Mucosa of descending colon (tissue), 3 donors: ENCODE data around the gene NBDY. TPM values are rescaled to one million over a fixed set of nuclear protein-coding genes. Genes with fewer than 3 reads are reported as not detected.
A peak's percentile ranks its signal among the peaks of the same experiment; 100 is the strongest.

Source experiments
- ATAC-seq: fragments of 200-7000 bp; cut with Tn5 transposase; one replicate; pipeline ENCODE4 v1.9.1; 2020; ENCODE audit warnings: mild to moderate bottlenecking, moderate library complexity
- DNase-seq, 3 donors: peaks; one replicate each; pipeline ENCODE4 v3.0.0-alpha.2; 2020
- H3K36me3 ChIP-seq: fragments of 200-600 bp; one replicate; pipeline ENCODE4 v1.8.0; 2021; ENCODE audit warnings: low read depth, mild to moderate bottlenecking
- H3K4me1 ChIP-seq: fragments of 200-600 bp; one replicate; pipeline ENCODE4 v1.8.0; 2021; ENCODE audit warnings: low read depth, mild to moderate bottlenecking
- H3K4me3 ChIP-seq: fragments of 200-600 bp; one replicate; pipeline ENCODE4 v1.8.0; 2021; ENCODE audit warnings: mild to moderate bottlenecking
- H3K9me3 ChIP-seq: fragments of 200-600 bp; one replicate; pipeline ENCODE4 v1.8.0; 2021; ENCODE audit warnings: mild to moderate bottlenecking
- CTCF ChIP-seq: fragments of 200-600 bp; IDR thresholded peaks from one replicate; pipeline ENCODE4 v1.8.0; 2022; ENCODE audit warnings: antibody characterized with exemption, mild to moderate bottlenecking
- intact Hi-C, 2 donors: fragments of 100-400 bp; cut with DNase I in 1 of 2; cut with micrococcal nuclease in 1 of 2; formaldehyde crosslinking; loops; one replicate each; pipeline versions ENCODE4 v1.11.0 to v1.11.1; 2022; cut with DNase I, micrococcal nuclease
- total RNA-seq, 3 donors: library from RNA; stranded (reverse); fragmentation: NEBNext Ultra II Directional in 2 of 3; extraction: Animal tissue kit (Norgen Biotek cat#: 25700) in 2 of 3; gene quantifications; one replicate each; pipeline versions ENCODE4 v1.2.1 to v1.2.4, GENCODE V29; 2021 to 2023
- donor health status: DM: no; HTN: no; CAD: no; lungs with moderate emphysema.
- donor health status: DM: no; HTN: no; CAD: no.
- donor health status: DM: no; HTN: yes; CAD: no.

Gene NBDY
- total RNA-seq, 3 donors from 2014 or later = 14.9 to 22.2 (median 20.0) TPM

- intact Hi-C loops = no loop called here
- DNase-seq (no peak), ATAC-seq (no peak)
- TF ChIP-seq CTCF = no peak
- Histone ChIP-seq H3K36me3 (no peaks in the 10 kb centered on the region), H3K4me1 (no peaks in the 10 kb centered on the region), H3K9me3 (no peaks in the 10 kb centered on the region), H3K4me3 (no peak overlapping the region)
Observed at GRCh38 chrX:56762220-56762619, 33.2 kb downstream of the NBDY start.

GRCh38 chrX:56762707-56763555 lies 33.9 kb downstream of the NBDY start:
- intact Hi-C loops = no loop called here
- no peaks in the 10 kb centered on the region for H3K36me3 ChIP-seq
- no peaks in the 10 kb centered on the region for H3K9me3 ChIP-seq
- H3K4me1 ChIP-seq = no peaks in the 10 kb centered on the region
- ATAC-seq (no peak), DNase-seq (peak in 1 of 3 donors; percentile 7)
- TF ChIP-seq CTCF = no peak
- no peak overlapping the region for H3K4me3 ChIP-seq

GRCh38 chrX:56763556-56764152 lies 34.6 kb downstream of the NBDY start:
- intact Hi-C loops = no loop called here
- no peaks in the 10 kb centered on the region for H3K9me3 ChIP-seq
- ATAC-seq = peak; percentile 48
- H3K4me3 ChIP-seq = no peak overlapping the region
- no peaks in the 10 kb centered on the region for H3K4me1 ChIP-seq
- peak in 1 of 3 donors; percentile 77 for DNase-seq
- no peak for TF ChIP-seq CTCF
- no peaks in the 10 kb centered on the region for H3K36me3 ChIP-seq

GRCh38 chrX:56764153-56764974 lies 35.3 kb downstream of the NBDY start:
- peak in 2 of 3 donors; percentile 58 to 83 for DNase-seq
- Histone ChIP-seq H3K36me3 (no peaks in the 10 kb centered on the region), H3K9me3 (no peaks in the 10 kb centered on the region), H3K4me1 (no peaks in the 10 kb centered on the region), H3K4me3 (no peak overlapping the region)
- intact Hi-C loops = no loop called here
- ATAC-seq = peak; percentile 64
- TF ChIP-seq CTCF = no peak

- DNase-seq (peak in 1 of 3 donors; percentile 52), ATAC-seq (no peak)
- H3K36me3 ChIP-seq = no peaks in the 10 kb centered on the region
- no peak overlapping the region for H3K4me3 ChIP-seq
- no peaks in the 10 kb centered on the region for H3K4me1 ChIP-seq
- no peak for TF ChIP-seq CTCF
- intact Hi-C loops = no loop called here
- no peaks in the 10 kb centered on the region for H3K9me3 ChIP-seq
Observed at GRCh38 chrX:56764975-56765791, 36.1 kb downstream of the NBDY start.
